ENCODE results near the gene HLA-DQB2. TPM values are rescaled to one million over a fixed set of nuclear protein-coding genes. Genes with fewer than 3 reads are reported as not detected.

Gene HLA-DQB2
- total and polyA plus RNA-seq, 2 of the 8 experiments (the other 6 are each of a cell fraction or from before 2014, with no cell fraction given) = not detected

DNA sequence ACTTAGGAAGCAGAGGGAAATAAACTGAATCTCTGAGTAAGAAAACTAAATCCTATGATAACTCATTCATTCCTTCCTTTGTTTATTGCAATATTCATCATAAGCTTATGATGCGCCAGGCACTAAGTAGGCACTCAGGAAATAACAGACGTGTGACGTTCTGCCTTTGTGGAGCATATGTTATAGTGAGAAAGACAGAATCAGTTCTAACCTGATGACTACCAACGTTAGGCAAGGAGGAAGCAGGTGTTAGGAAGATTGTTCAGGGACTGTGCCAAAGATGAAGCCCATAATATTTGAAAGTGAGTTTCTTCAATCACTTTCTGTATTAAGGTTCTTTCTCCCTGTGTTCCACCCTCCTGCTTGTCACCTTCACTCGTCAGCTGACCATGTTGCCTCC lies 18.6 kb downstream of the HLA-DQB2 start:
- Histone ChIP-seq H2BK5ac (ENCODE audit: low read depth, low read length) (no peak overlapping the region), H3K4me1 (replicated peaks in 1 of 4; ENCODE audit: control insufficient read depth in 3 of 4, insufficient read depth in 4 of 4, low read length in 3 of 4) (no peaks in the 10 kb centered on the region), H2BK15ac (ENCODE audit: low read length) (no peak overlapping the region), H3K79me1 (ENCODE audit: low read depth, low read length) (no peaks in the 10 kb centered on the region), H3K4me3 (ENCODE audit: extremely low read depth in 1 of 4, insufficient read depth in 2 of 4, low read depth in 3 of 4, low read length in 4 of 4) (no peak overlapping the region), H2BK120ac (replicated peaks; ENCODE audit: low read depth, low read length) (no peak overlapping the region), H3K23ac (ENCODE audit: insufficient read length) (no peak overlapping the region), H4K8ac (ENCODE audit: extremely low read depth, insufficient read depth, low read length) (no peak overlapping the region), H2BK20ac (ENCODE audit: low read length) (no peak overlapping the region), H2AK5ac (ENCODE audit: low read depth, low read length) (no peak overlapping the region), H4K5ac (ENCODE audit: insufficient read length, low read depth, low read length) (no peak overlapping the region), H3K4me2 (ENCODE audit: insufficient read depth in 1 of 2, low read depth in 2 of 2, low read length in 2 of 2) (no peak overlapping the region), H3K36me3 (ENCODE audit: control insufficient read depth in 2 of 4, insufficient read depth in 4 of 4, low read length in 3 of 4) (no peaks in the 10 kb centered on the region), H3K79me2 (ENCODE audit: control insufficient read depth in 1 of 2, insufficient read depth in 2 of 2, low read length in 2 of 2) (no peaks in the 10 kb centered on the region), H3K4ac (replicated peaks; ENCODE audit: insufficient read length, low read depth, low read length) (no peak overlapping the region), H3K27me3 (replicated peaks in 1 of 4; ENCODE audit: control insufficient read depth in 3 of 4, extremely low read depth in 1 of 4, insufficient read depth in 3 of 4, low read length in 3 of 4) (no peaks in the 10 kb centered on the region), H3K18ac (ENCODE audit: extremely low read depth, low read length) (no peak overlapping the region), H3K27ac (ENCODE audit: low read depth, low read length) (no peak overlapping the region), H3K23me2 (ENCODE audit: low read depth, low read length) (no peaks in the 10 kb centered on the region), H2AFZ (ENCODE audit: low read length) (no peak overlapping the region), H3K14ac (ENCODE audit: insufficient read length) (no peak overlapping the region), H3K9ac (replicated peaks in 1 of 4; ENCODE audit: extremely low read depth in 1 of 4, low read depth in 3 of 4, low read length in 3 of 4) (no peak overlapping the region), H2BK12ac (ENCODE audit: low read depth, low read length) (no peak overlapping the region), H4K91ac (replicated peaks; ENCODE audit: insufficient read length, low read length) (no peak overlapping the region), H4K20me1 (replicated peaks in 1 of 2; ENCODE audit: control insufficient read depth in 1 of 2, insufficient read depth in 2 of 2, low read length in 2 of 2) (no peaks in the 10 kb centered on the region), H3K56ac (replicated peaks; ENCODE audit: insufficient read length, low read depth, low read length) (no peak overlapping the region), H3K9me3 (ENCODE audit: insufficient read depth in 2 of 2, low read depth in 1 of 2, low read length in 1 of 2) (no peaks in the 10 kb centered on the region)
- WGBS, 2 experiments (ENCODE audit: extremely low coverage in 1 of 2, insufficient coverage in 1 of 2, insufficient read length in 1 of 2, insufficient replicate concordance in 2 of 2, low coverage in 1 of 2, low lambda C conversion rate in 2 of 2, missing lambda C conversion rate in 1 of 2) = 73% methylated on average over 5 of the region's 5 CpGs; no CpG with 5 or more reads in 1 of the 2 experiments
- DNase-seq (ENCODE audit: low read depth in 1 of 2, low spot score in 2 of 2) = no peak
- no peak for FAIRE-seq
- ChIA-PET CTCF (ENCODE audit: partially characterized antibody) (no interaction called here), POLR2A (ENCODE audit: partially characterized antibody) (no interaction called here)
- TF ChIP-seq ZNF274 (IDR thresholded peaks at IDR 0.05; ENCODE audit: borderline replicate concordance, extremely low read depth, low read length) (no peak), SP2 (IDR thresholded peaks at IDR 0.05; ENCODE audit: low read length) (no peak), KDM4A (IDR thresholded peaks at IDR 0.05; ENCODE audit: low read depth, low read length, severe bottlenecking) (no peak), TAF1 (IDR thresholded peaks at IDR 0.05; ENCODE audit: low read depth, low read length) (no peak), JUN (IDR thresholded peaks at IDR 0.05; ENCODE audit: low read depth, low read length) (no peak), SIX5 (IDR thresholded peaks at IDR 0.05; ENCODE audit: low read depth, low read length) (no peak), SUZ12 (IDR thresholded peaks at IDR 0.05; ENCODE audit: low read length) (no peak), GTF2F1 (IDR thresholded peaks at IDR 0.05; ENCODE audit: borderline replicate concordance, low read depth, low read length) (no peak), RAD21 (IDR thresholded peaks at IDR 0.05 in 1 of 2, conservative IDR thresholded peaks at IDR 0.05 in 1 of 2; ENCODE audit: low read depth in 2 of 2, low read length in 2 of 2) (no peak), CEBPB (IDR thresholded peaks at IDR 0.05; ENCODE audit: low read depth, low read length) (no peak), CTBP2 (IDR thresholded peaks at IDR 0.05; ENCODE audit: borderline replicate concordance, insufficient read depth, insufficient read length, low read length) (no peak), ASH2L (IDR thresholded peaks at IDR 0.05; ENCODE audit: low read length) (no peak), TCF12 (IDR thresholded peaks at IDR 0.05; ENCODE audit: low read depth, low read length) (no peak), YY1 (IDR thresholded peaks at IDR 0.05; ENCODE audit: low read depth, low read length) (no peak)
- TF ChIP-seq, protein P1, sequence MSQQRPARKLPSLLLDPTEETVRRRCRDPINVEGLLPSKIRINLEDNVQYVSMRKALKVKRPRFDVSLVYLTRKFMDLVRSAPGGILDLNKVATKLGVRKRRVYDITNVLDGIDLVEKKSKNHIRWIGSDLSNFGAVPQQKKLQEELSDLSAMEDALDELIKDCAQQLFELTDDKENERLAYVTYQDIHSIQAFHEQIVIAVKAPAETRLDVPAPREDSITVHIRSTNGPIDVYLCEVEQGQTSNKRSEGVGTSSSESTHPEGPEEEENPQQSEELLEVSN (IDR thresholded peaks at IDR 0.05) = no peak
